AG04450 (cell line): ENCODE data around the gene DGKI. TPM values are rescaled to one million over a fixed set of nuclear protein-coding genes. Genes with fewer than 3 reads are reported as not detected.

Source experiments
- CTCF ChIA-PET: fragments of 300-600, 350-600 bp; formaldehyde crosslinking; extraction: SDS; loops from one replicate; lab custom pipeline; 2022; ENCODE audit warnings: antibody characterized with exemption, inconsistent platforms; lab: Charles Lee
- POLR2A ChIA-PET: fragments of 350-600 bp; formaldehyde crosslinking; extraction: SDS; loops from one replicate; lab custom pipeline; 2021; ENCODE audit warnings: antibody characterized with exemption, inconsistent platforms; lab: Yijun Ruan, JAX
- DNase-seq: peaks from one replicate; pipeline ENCODE4 v3.0.0-alpha.2; 2011; ENCODE audit warnings: low read depth, low spot score
- H3K27ac ChIP-seq: one replicate; pipeline ENCODE4 v1.5.1; 2012; ENCODE audit warnings: low read depth, low read length, control low read depth
- H3K27me3 ChIP-seq: one replicate; pipeline ENCODE4 v1.6.0; 2012; ENCODE audit warnings: low read length; ENCODE audit not compliant: control insufficient read depth, insufficient read depth
- H3K4me3 ChIP-seq: 2 replicates; pipeline ENCODE4 v1.5.1; 2011; ENCODE audit warnings: mild to moderate bottlenecking, low read depth, low read length, control low read depth
- H3K9me3 ChIP-seq: 2 replicates; pipeline ENCODE4 v1.5.1; 2012; ENCODE audit warnings: low read length; ENCODE audit not compliant: control insufficient read depth, insufficient read depth
- CTCF ChIP-seq: IDR thresholded peaks from 2 replicates; pipeline ENCODE4 v1.5.1; 2011; ENCODE audit warnings: low read depth, low read length, control low read depth, inconsistent platforms
- polyA plus RNA-seq: library from polyadenylated mRNA; depleted of rRNA; stranded (reverse); fragments of >200 nt; gene quantifications from 2 replicates; pipeline ENCODE4 v1.2.3, GENCODE V29; 2011

Gene DGKI
- polyA plus RNA-seq, 1 experiment, result 3.1 TPM

- CTCF ChIA-PET, result no interaction called here
- peaks cover 2% of the 10 kb centered on the region for H3K27me3 ChIP-seq
- TF ChIP-seq CTCF, result no peak
- no peak overlapping the region for H3K4me3 ChIP-seq
- no peak for DNase-seq
- H3K9me3 ChIP-seq, result no peaks in the 10 kb centered on the region
- POLR2A ChIA-PET, result no interaction called here
- H3K27ac ChIP-seq, result no peak overlapping the region
Observed at GRCh38 chr7:137753575-137753947, 93.2 kb downstream of the DGKI start.

GRCh38 chr7:137753067-137753466 lies 93.7 kb downstream of the DGKI start:
- H3K9me3 ChIP-seq, result no peaks in the 10 kb centered on the region
- TF ChIP-seq CTCF, result no peak
- H3K27ac ChIP-seq, result no peak overlapping the region

DNA sequence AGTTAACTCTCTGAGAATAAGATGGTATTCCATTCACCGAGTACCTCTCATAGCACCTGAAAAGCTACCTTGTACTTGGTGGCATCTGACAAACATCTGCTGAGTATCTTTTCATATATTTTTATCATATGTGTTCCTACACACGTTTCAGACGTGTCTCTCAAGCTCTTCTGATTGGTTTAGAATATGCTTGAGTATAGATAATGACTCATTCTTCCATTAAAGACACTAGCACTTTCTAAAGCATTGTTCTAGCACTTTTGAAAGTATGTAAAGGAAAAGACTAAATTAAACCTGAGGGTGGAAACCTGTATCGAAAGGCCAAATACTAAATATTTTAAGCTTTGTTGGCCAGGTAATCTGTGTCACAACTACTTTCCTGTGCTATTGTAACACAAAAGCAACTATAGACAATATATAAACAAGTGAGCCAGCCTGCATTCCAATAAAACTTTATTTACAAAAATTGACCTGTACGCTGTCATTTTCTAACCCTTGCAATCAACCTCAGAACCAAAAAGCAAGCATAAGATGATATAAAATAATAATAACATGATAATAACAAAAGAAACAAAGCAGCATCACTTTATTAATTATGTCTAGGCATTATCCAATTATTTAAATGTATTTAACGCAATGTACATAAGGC lies 95.3 kb downstream of the DGKI start:
- Histone ChIP-seq H3K4me3 (no peak overlapping the region), H3K27me3 (peaks cover 2% of the 10 kb centered on the region), H3K27ac (no peak overlapping the region), H3K9me3 (no peaks in the 10 kb centered on the region)
- ChIA-PET CTCF (no interaction called here), POLR2A (no interaction called here)
- TF ChIP-seq CTCF, result no peak
- DNase-seq, result no peak

More at GRCh38 chr7:137753067-137753466, 93.7 kb downstream of the DGKI start:
- no peak for DNase-seq
- POLR2A ChIA-PET, result no interaction called here
- CTCF ChIA-PET, result no interaction called here
- Histone ChIP-seq H3K27me3 (peaks cover 2% of the 10 kb centered on the region), H3K4me3 (no peak overlapping the region)

DNA sequence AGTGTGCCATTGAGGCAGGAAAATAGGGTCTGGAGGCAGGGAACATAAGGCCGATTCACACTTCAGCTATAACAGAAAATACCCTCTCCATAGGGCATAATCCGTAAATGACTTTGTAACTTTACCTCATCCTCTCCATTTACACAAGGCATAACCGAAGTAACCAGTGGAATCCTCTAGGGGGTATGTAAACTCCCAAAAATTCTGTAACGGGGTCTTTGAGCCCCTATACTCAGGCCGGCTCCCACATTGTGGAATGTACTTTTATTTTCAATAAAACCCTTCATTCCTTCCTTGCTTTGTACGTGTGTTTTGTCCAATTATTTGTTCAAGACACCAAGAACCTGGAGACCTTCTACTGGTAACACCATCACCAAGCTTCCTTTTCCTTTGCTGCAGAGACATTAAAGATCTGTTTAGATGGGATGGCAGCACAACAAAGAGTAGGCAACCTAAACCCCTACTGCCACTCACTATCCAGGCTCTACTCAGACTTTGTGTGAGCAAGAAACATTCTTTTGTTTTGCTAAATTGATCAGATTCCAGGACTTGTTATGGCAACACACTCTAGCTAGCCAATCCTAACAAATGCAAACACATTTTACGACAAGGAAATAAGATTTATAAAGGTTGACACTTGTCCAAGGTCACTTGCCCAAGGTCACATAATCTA lies 99.3 kb downstream of the DGKI start:
- Histone ChIP-seq H3K27ac (no peak overlapping the region), H3K27me3 (peaks cover 2% of the 10 kb centered on the region), H3K9me3 (no peaks in the 10 kb centered on the region), H3K4me3 (no peak overlapping the region)
- ChIA-PET CTCF (no interaction called here), POLR2A (no interaction called here)
- no peak for DNase-seq
- TF ChIP-seq CTCF, result no peak

DNA sequence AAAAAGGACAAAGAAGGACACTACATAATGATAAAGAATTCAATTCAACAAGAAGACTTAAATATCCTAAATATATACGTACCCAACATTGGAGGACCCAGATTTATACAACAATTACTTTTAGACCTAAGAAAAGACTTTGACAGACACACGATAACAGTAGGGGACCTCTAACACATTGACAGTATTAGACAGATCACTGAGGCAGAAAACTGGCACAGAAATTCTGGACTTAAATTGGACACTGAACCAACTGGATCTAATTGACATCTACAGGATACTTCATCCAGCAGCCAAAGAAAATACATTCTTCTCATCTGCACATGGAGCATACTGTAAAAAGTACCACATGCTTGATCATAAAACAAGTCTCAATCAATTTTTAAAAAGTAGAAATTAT lies 103.8 kb downstream of the DGKI start:
- ChIA-PET CTCF (no interaction called here), POLR2A (no interaction called here)
- no peaks in the 10 kb centered on the region for H3K9me3 ChIP-seq
- no peak overlapping the region for H3K4me3 ChIP-seq
- no peak overlapping the region for H3K27ac ChIP-seq
- TF ChIP-seq CTCF, result no peak
- no peak for DNase-seq
- no peaks in the 10 kb centered on the region for H3K27me3 ChIP-seq
